OCI-LY1 (cell line): Measurements from ENCODE around the gene VSIG8.

ENCODE experiments used
- CTCF ChIP-seq: fragments of 200-600 bp; sonication (generic), shearing (Covaris generic); IDR thresholded peaks from 2 replicates; pipeline ENCODE4 v1.5.1; 2017; ENCODE audit warnings: mild to moderate bottlenecking, antibody characterized with exemption, low read length, moderate library complexity, mixed read lengths
- EZH2 ChIP-seq: fragments of 200-600 bp; sonication (generic), shearing (Covaris generic); IDR thresholded peaks from 2 replicates; pipeline ENCODE4 v1.8.0; 2017; ENCODE audit warnings: borderline replicate concordance, mixed run types, mild to moderate bottlenecking, antibody characterized with exemption, low read length, moderate library complexity, mixed read lengths

GRCh38 chr1:159897962-159898361 is 35.5 kb upstream of the VSIG8 start:
- TF ChIP-seq CTCF, result no peak
- no peak for TF ChIP-seq EZH2
